ENCODE data around the gene OR2H2.

- no peak for TF ChIP-seq POLR2AphosphoS5 (IDR thresholded peaks at IDR 0.05)
- TF ChIP-seq CTCF (IDR thresholded peaks at IDR 0.05), result no peak
Observed at GRCh38 chr6:29561091-29561490, 23.8 kb upstream of the OR2H2 start.
